Calu3 (cell line): Measurements from ENCODE around the gene ST7. TPM values are rescaled to one million over a fixed set of nuclear protein-coding genes. Genes with fewer than 3 reads are reported as not detected.

Source experiments
- BruUV-seq: library from RNA; stranded (reverse); fragments of 400-500 nt; replicated peaks from 2 replicates; lab custom pipeline; 2021; lab: Mats Ljungman, UMichigan
- CTCF ChIA-PET: fragments of 300-600 bp; sonication (Branson Sonifier 250); formaldehyde crosslinking; loops from one replicate; lab custom pipeline; 2022; ENCODE audit warnings: antibody characterized with exemption; lab: Charles Lee
- DNase-seq: peaks from one replicate; pipeline ENCODE4 v3.0.0; 2022
- H3K27ac Mint-ChIP-seq: one replicate; pipeline ENCODE4 v1.8.0; 2022; ENCODE audit warnings: mixed read lengths; ENCODE audit not compliant: unreplicated experiment
- H3K27me3 Mint-ChIP-seq: one replicate; pipeline ENCODE4 v1.8.0; 2022; ENCODE audit warnings: mixed read lengths; ENCODE audit not compliant: unreplicated experiment
- H3K36me3 Mint-ChIP-seq: one replicate; pipeline ENCODE4 v1.8.0; 2022; ENCODE audit warnings: mild to moderate bottlenecking, moderate library complexity, mixed read lengths; ENCODE audit not compliant: insufficient read depth, unreplicated experiment
- H3K4me1 Mint-ChIP-seq: one replicate; pipeline ENCODE4 v1.8.0; 2022; ENCODE audit warnings: mild to moderate bottlenecking, low read depth, mixed read lengths; ENCODE audit not compliant: unreplicated experiment
- H3K4me3 Mint-ChIP-seq: one replicate; pipeline ENCODE4 v1.8.0; 2022; ENCODE audit warnings: mild to moderate bottlenecking, low read depth, moderate library complexity, mixed read lengths; ENCODE audit not compliant: unreplicated experiment
- H3K9me3 Mint-ChIP-seq: one replicate; pipeline ENCODE4 v1.8.0; 2022; ENCODE audit warnings: low read depth, mixed read lengths; ENCODE audit not compliant: unreplicated experiment
- intact Hi-C: fragments of 100-400 bp; cut with micrococcal nuclease; formaldehyde crosslinking; loops from one replicate; pipeline ENCODE4 v1.10.0; 2022; ENCODE audit not compliant: unreplicated experiment
- total RNA-seq: library from RNA; stranded (reverse); gene quantifications from 2 replicates; pipeline ENCODE4 v1.2.3, GENCODE V29; 2022
- TF ChIP-seq, protein P1 (sequence below): fragments of 200-600 bp; IDR thresholded peaks from one replicate; pipeline ENCODE4 v1.8.0; 2022; ENCODE audit warnings: antibody characterized with exemption; ENCODE audit not compliant: unreplicated experiment

ST7 gene
- total RNA-seq, 1 experiment from 2014 or later: 17.7 TPM

DNA sequence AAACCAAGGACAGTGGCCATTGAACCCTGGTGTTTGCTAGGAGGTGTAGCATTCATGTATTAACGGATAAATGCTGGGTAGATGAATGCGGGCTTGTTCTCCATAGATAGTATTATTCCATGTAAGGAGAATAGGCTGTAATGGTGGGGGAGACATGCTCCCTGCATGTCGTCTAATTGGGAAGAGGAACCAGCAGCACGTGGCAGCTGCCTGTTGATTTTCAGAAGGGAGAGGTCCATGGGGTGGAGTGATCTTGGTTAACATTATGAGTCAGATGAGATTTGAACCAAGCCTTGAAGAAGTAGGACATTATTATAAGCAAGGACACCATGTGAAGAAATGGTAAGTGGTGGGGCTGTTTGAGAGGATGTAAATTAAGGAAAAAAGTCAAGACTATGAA, 257.1 kb downstream of the ST7 start:
- Mint-ChIP-seq H3K36me3 (no peaks in the 10 kb centered on the region), H3K4me3 (no peak overlapping the region), H3K9me3 (no peaks in the 10 kb centered on the region), H3K4me1 (no peaks in the 10 kb centered on the region), H3K27me3 (no peaks in the 10 kb centered on the region), H3K27ac (no peak overlapping the region)
- CTCF ChIA-PET: no interaction called here
- BruUV-seq: no TSS peak
- intact Hi-C loops: no loop called here
- no peak for DNase-seq
- TF ChIP-seq, protein P1, sequence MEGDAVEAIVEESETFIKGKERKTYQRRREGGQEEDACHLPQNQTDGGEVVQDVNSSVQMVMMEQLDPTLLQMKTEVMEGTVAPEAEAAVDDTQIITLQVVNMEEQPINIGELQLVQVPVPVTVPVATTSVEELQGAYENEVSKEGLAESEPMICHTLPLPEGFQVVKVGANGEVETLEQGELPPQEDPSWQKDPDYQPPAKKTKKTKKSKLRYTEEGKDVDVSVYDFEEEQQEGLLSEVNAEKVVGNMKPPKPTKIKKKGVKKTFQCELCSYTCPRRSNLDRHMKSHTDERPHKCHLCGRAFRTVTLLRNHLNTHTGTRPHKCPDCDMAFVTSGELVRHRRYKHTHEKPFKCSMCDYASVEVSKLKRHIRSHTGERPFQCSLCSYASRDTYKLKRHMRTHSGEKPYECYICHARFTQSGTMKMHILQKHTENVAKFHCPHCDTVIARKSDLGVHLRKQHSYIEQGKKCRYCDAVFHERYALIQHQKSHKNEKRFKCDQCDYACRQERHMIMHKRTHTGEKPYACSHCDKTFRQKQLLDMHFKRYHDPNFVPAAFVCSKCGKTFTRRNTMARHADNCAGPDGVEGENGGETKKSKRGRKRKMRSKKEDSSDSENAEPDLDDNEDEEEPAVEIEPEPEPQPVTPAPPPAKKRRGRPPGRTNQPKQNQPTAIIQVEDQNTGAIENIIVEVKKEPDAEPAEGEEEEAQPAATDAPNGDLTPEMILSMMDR: no peak

DNA sequence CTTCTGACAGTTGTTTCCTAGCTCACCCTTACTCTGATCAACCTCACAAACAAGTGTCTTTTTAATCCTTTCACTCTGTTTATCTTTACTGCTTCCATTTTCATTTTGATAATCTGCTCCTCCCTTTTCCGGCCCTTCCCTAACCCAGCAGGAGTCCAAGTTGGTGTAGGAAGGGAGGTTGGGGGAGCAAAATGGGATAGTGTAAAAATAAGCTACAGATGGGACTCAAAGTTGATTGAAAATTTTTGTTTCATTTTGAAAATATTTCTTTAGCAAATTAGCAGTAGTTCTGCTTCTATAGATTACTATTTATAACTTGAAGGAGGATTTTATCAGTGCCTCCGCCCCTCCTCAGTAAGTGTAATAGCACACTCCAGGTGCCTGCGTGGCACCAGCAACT, 257.6 kb downstream of the ST7 start:
- Mint-ChIP-seq H3K4me3 (no peak overlapping the region), H3K4me1 (no peaks in the 10 kb centered on the region), H3K36me3 (no peaks in the 10 kb centered on the region), H3K27ac (no peak overlapping the region), H3K27me3 (no peaks in the 10 kb centered on the region), H3K9me3 (no peaks in the 10 kb centered on the region)
- no TSS peak for BruUV-seq
- TF ChIP-seq, protein P1: no peak
- no peak for DNase-seq
- intact Hi-C loops: no loop called here
- CTCF ChIA-PET: no interaction called here

DNA sequence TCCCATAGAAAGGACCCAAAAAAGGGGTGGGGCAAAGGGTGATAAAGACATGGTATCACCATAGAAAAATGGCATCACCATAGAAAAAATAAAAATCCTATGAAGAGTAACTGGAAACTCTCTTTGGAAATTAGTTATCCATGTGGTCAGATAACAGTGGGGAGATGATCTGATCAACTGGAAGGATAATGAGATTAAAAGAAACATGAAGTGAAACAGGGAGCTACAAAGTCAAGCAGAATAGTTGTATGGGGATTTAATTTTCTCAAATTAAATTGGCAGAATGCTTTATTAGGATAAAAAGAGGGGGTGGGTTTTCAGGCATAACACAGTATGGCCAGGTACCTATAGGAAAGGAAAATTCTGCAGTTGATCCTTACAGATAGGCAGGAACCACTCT, 258.3 kb downstream of the ST7 start:
- Mint-ChIP-seq H3K36me3 (no peaks in the 10 kb centered on the region), H3K4me3 (no peak overlapping the region), H3K4me1 (no peaks in the 10 kb centered on the region), H3K27me3 (no peaks in the 10 kb centered on the region), H3K9me3 (no peaks in the 10 kb centered on the region), H3K27ac (no peak overlapping the region)
- TF ChIP-seq, protein P1: no peak
- no peak for DNase-seq
- CTCF ChIA-PET: no interaction called here
- BruUV-seq: no TSS peak
- intact Hi-C loops: no loop called here

DNA sequence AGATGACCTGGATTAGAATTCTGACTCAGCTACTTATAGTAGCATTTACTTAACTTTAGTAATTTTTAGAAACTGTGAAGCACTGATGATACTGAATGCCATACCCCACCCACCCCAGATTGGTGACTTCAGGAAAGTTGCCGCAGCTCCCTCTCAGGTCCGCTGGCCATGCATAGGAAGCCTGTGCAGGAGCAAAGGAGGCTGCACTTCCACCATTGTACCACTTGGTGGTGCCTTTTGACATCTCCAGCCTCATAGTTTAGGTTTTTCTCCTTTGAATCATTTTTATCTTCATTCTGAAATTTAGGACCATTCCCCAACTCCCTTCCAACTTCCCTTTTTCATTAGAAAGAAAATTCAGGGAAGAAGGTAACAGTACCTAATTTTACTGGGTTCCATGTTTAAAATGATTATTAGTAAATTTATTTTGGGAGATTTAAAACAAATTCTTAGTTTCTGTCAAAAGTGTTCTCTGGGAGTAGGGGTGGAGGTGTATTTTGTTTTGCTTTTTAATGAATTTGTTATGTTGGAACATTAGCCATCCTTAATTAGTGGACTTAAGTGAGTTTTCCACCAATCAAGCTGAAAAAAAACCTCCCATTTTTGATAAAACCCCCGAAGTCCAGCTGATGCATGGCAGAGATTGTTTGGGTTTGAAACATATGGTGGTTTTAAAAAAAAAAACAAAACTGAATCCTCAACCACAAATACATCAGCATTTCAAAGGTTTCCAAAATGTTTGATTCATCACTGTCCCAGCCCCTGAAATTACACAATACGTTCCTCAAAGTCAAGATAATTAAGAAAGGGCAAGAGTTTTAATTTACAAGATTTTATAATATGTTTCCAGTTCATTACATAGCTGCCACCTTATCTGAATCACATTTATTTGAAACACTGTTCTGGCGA, 259.9 kb downstream of the ST7 start:
- Mint-ChIP-seq H3K4me3 (no peak overlapping the region), H3K27me3 (no peaks in the 10 kb centered on the region), H3K36me3 (no peaks in the 10 kb centered on the region), H3K9me3 (no peaks in the 10 kb centered on the region), H3K4me1 (no peaks in the 10 kb centered on the region), H3K27ac (no peak overlapping the region)
- no TSS peak for BruUV-seq
- CTCF ChIA-PET: interaction anchor here (0.7 to 1.0 kb wide), 5 partner anchors 11 to 503 kb away, joined by 3 to 8 read pairs (median 3); no protein-coding TSS in a partner anchor
- intact Hi-C loops: loop anchor here (1.0 kb wide), 1 partner anchor 172 kb away; no protein-coding TSS in a partner anchor
- TF ChIP-seq, protein P1: peak; percentile 90
- peak; percentile 73 for DNase-seq
